T-helper 1 cell (primary cell): Measurements from ENCODE around the gene NSFL1C.

Experiments
- DNase-seq, 5 donors: peaks; one replicate each; pipeline ENCODE4 v3.0.0-alpha.2; 2012 to 2020

The NSFL1C gene

GRCh38 chr20:1460275-1460674 lies 6.4 kb downstream of the NSFL1C start:
- DNase-seq: no peak

- DNase-seq: no peak
These were observed 8.7 kb downstream of the NSFL1C start for GRCh38 chr20:1457992-1458391.

DNA sequence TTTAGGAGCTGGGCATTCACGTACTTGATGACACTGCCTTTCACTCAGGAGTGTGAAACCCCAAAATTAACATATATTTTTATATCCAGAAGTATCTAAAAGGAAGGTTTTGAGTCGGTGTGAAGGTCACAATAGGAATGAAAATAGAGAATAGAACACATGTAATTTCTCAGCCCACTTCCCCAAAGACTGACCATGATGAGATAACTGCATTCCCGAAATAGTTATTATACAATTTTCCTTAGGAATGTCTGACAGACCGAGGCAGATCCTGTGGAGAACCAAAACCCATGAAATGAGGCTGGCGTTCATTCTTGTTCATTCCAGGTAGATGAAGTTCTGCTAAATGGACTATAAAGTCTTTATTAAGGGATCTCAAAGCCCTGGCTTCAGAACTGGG lies 10.3 kb downstream of the NSFL1C start:
- no peak for DNase-seq

DNA sequence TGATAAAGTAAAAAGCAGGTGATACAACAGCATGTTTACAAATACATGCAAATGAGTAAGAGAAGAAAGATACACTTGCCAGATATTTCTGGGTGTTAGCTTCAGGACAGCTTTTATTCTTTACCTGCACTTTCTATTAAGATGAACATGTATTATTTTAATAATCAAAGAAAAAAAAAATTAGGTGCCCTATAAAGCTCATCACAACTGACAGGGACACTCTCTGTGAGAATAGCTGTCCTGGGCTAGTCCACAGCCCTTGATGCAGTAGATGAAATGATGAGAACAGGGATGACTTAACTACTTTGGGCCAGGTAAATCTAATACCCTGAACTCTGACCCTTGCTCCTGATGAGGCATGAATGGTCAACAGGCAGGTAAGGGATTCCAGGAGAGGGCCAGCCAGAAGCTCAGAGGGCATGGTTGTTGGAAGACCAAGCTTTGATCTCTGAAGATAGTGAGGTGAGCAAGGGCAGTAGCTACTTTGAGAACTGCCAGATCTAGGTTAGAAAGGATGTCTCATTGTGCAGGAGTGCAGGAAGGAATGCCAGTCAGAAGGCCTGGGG lies 15.6 kb downstream of the NSFL1C start:
- no peak for DNase-seq

GRCh38 chr20:1449370-1449769 lies 17.3 kb downstream of the NSFL1C start:
- no peak for DNase-seq

- DNase-seq: no peak
These were observed 18.5 kb downstream of the NSFL1C start for GRCh38 chr20:1448081-1448620.

DNA sequence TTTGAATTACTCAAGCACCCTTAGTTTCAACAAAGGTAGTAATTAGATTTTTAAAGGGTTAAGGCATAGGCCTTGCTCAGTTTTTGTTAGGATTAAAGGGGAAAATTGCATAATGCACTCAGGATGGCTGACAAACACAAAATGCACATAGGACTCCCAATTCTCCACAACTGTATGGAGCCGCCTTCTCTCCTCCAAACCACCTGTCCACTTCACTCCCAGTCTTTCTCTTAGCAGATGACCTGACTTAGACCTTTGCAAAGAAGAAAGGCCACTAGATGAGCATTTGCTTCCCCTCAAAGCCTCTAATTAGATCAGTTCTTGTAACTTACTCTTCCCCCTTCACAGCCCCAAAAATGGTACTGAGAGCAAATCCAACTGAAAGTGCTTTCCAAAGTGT lies 20.1 kb downstream of the NSFL1C start:
- DNase-seq: no peak

DNA sequence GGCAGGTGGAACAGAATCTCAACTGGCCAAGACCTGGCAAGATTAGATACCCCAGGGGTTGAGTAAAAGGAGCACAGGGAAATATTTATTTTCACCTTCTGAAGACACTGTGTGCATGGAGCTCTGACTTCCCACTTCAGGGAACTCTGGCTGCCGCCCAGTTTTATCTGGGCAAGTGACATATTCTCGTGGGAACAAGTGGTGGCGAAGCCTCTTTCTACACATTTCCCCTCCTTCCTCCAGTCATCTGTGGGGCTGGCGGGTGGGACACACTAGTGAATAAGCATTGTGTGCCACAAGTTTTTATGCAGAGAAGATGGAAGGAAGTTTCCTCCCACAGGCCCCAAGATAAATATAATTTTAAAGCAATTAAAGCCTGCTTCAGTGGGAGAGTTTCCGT lies 23.6 kb downstream of the NSFL1C start:
- no peak for DNase-seq

DNA sequence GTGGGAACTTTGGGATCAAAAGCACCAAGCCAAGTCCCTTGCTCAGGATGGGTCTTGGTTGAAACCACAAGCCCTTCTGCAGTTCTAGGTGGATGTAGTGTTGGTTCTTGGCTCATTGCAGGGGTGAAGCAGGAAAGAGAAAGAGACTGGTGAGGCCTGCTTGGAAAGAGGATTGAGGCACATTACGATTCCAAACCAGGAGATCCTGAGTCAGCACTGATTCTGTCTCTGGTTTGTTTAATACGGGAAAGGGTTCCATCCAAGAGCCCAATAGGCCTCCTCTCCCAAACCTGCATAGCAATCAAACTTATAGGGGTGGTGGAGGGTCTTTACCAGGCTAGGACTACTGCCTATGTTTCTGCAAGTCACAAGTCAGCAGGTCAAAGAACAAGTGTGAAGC lies 24.3 kb downstream of the NSFL1C start:
- DNase-seq: no peak

DNA sequence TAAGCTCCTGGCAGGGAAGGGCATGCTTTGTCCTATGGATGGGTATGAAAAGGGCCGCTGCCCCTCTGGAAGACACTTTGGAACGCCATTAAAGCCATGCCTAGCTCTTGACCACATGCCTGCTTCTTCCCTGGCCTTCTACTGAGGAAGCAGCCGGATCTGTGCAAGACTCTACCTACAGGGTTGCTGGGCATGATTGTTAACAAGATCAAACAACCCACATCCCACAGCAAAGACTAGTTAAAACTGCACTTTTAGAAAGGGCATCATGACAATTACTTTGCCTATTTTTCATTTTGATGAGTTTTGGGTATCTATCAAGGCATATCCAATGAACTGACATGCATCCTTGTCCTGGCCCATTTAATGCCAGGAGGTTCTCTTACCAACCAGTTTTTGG lies 25.5 kb downstream of the NSFL1C start:
- DNase-seq: no peak

DNA sequence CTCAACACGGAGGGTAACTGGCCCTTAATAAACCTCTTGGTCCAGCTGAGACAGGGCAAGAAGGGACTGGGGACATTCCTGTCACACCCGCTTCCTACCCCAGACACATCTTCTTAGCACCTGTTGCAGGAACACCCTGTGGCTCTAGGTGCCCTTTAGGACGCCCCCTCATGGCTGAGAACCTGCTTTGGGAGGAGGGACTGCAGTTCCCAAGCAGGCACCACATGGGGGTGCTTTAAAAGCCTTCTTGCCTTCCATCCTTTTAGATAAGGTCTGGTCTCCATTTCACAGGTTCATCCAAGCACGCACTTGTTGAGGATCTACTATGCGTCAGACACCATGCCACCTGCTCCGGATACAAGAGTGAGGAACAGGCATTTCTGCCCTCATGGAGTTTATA lies 26.6 kb downstream of the NSFL1C start:
- peak in 1 of 5 donors; percentile 8 for DNase-seq

DNA sequence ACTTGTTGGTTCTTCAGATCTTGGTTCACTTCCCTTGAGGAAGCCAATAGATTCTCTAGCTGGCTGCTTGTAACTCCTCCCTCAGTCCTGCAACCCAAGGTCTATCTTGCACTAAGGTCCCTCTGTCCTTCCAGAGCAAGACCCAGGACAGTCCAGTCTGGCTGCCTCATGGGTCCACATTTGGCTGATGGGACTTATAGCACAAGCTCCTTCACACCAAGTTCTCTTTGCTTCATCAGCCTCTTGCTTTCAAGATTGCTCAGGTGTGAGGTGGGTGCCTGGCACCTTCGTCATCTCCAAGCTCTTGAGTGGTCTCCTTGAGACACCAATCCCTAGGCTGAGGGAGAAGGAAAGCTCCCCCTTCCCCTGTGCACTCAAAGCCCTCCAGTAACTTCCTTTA lies 28.3 kb downstream of the NSFL1C start:
- no peak for DNase-seq

DNA sequence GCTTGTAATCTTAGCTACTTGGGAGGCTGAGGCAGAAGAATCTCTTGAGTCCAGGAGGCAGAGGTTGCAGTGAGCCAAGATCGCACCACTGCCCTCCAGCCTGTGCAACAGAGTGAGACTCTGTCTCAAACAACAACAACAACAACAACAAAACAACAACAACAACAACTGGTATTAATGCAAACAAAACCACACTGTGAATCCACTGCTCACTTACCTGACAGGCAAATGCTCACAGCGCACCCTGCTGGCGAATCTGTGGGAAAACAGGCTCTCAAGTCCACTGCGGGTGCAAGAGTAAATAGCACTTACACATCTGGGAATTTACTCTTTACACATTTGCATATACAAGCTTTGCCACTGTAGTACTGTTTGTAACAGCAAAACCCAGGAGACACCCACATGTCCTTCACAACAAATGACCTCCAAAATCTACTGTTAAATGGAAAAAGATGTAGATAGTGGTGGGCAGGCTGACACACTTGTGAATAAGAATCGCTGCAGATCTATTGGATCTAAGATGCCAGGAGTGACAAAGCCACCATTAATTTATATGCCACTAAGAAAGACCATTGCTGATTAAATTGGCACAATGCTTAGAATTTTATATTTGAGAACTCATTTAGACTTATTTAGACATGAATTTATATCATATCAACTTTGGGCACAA lies 29.3 kb downstream of the NSFL1C start:
- DNase-seq: peak; percentile 57 to 75 (median 71)

DNA sequence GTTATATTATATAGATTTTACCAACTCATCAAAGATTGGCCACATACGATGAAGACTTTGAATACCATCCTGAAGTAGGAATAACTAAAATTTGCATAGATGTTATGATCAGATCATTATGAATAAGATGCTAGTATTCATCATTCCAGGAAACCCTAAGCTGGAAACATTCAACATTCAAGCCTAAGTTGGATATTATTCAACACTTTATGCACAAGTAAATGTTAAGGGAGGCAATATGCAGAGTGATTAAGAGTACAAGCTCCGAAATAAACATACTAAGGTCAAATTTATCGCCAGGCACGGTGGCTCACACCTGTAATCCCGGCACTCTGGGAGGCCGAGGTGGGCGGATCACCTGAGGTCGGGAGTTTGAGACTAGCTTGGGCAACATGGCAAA lies 30.4 kb downstream of the NSFL1C start:
- DNase-seq: no peak

GRCh38 chr20:1435337-1435699 lies 31.3 kb downstream of the NSFL1C start:
- no peak for DNase-seq

GRCh38 chr20:1434571-1435336 lies 31.9 kb downstream of the NSFL1C start:
- DNase-seq: peak in 4 of 5 donors; percentile 37 to 92 (median 50)

DNA sequence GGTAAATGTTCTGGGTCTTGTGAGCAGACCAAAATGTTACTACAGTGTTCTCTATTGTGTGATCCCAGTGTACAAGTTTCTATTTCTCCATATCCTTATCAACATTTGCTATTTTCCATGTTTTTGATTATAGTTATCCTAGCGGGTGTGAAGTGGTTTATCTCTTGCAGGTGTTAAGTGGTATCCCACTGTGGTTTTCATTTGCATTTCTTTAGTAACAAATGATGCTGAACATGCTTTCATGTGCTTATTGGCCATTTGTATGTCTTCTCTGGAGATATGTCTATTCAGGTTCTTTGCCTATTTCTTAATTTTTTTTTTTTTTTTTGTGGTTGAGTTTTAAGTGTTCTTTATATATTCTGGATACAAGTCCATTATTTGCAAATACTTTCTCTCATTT lies 35.5 kb downstream of the NSFL1C start:
- DNase-seq: no peak

- DNase-seq: no peak
These were observed 36.6 kb downstream of the NSFL1C start for GRCh38 chr20:1430004-1430451.

GRCh38 chr20:1429143-1429728 lies 37.4 kb downstream of the NSFL1C start:
- no peak for DNase-seq

DNA sequence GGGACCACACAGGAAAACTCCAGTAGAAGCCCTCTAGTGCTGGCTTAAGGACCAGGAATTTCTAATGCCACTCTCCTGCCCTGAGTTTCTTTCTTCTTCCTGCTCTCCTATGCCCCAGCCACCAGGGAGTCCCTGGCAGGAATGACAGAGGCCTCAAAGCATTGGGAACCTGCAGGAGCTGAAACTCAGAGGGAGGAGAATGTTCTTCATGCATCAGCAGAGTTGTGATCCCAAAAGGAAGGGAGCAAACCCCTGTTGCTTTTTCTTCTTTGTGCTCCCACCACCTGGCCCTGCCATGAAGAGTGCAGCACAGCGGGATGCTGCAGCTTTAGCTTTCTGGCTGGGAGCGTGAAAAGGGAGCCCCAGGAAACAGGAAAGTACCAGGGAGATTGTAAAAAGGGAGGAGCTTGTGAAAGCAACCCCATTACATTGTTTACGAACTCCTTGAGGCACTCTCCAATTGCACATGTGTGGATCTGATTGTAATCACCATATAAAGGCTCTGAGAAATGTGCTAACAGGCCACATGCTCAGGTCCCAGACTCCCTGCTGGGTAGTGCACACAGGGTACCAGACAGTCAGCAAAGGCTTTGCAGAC lies 39.1 kb downstream of the NSFL1C start:
- DNase-seq: no peak

- DNase-seq: no peak
These were observed 40.3 kb downstream of the NSFL1C start for GRCh38 chr20:1426231-1426849.

GRCh38 chr20:1424336-1424735 lies 42.3 kb downstream of the NSFL1C start:
- no peak for DNase-seq
